HG03575 (cell line): ENCODE measurements around the gene TEX36.

Experiments
- ATAC-seq: cut with Tn5 transposase; IDR thresholded peaks from one replicate; pipeline ENCODE4 v1.9.1; 2021; ENCODE audit not compliant: unreplicated experiment, insufficient number of reproducible peaks, low FRiP score; ENCODE audit errors: extremely low read depth

Gene TEX36

GRCh38 chr10:125606414-125607010 lies 76.5 kb downstream of the TEX36 start:
- no peak for ATAC-seq
